Stimulated activated CD4-positive, alpha-beta T cell treated with anti-CD3 and anti-CD28 coated beads, Interleukin-4, amount 100 ng/mL, for 24 hours (primary cell): Measurements from ENCODE around the gene PTPRN2.
"Not testable (repeated sequence)": the region's sequence is repeated elsewhere in the genome, so short reads cannot be mapped to it uniquely, and the experiment has no call there.

Experiments
- DNase-seq: peaks from one replicate; pipeline ENCODE4 v3.0.0-alpha.2; 2020

The PTPRN2 gene

GRCh38 chr7:158410720-158411119, 176.9 kb downstream of the PTPRN2 start:
- DNase-seq = no peak

- DNase-seq = no peak
These were observed 177.8 kb downstream of the PTPRN2 start for GRCh38 chr7:158409816-158410330.

- DNase-seq = no peak
These were observed 178.5 kb downstream of the PTPRN2 start for GRCh38 chr7:158409120-158409519.

GRCh38 chr7:158408318-158408920, 179.2 kb downstream of the PTPRN2 start:
- DNase-seq = no peak

GRCh38 chr7:158407581-158408317, 179.9 kb downstream of the PTPRN2 start:
- DNase-seq = no peak

- DNase-seq = no peak
These were observed 180.8 kb downstream of the PTPRN2 start for GRCh38 chr7:158406801-158407200.

- DNase-seq = no peak
These were observed 181.3 kb downstream of the PTPRN2 start for GRCh38 chr7:158406364-158406763.

GRCh38 chr7:158405771-158406170, 181.9 kb downstream of the PTPRN2 start:
- DNase-seq = not testable (repeated sequence)

- DNase-seq = no peak
These were observed 182.3 kb downstream of the PTPRN2 start for GRCh38 chr7:158405324-158405723.

GRCh38 chr7:158404031-158404761, 183.4 kb downstream of the PTPRN2 start:
- no peak for DNase-seq

- no peak for DNase-seq
These were observed 184.4 kb downstream of the PTPRN2 start for GRCh38 chr7:158403013-158403821.

- no peak for DNase-seq
These were observed 185.2 kb downstream of the PTPRN2 start for GRCh38 chr7:158402471-158402870.

GRCh38 chr7:158401826-158402225, 185.8 kb downstream of the PTPRN2 start:
- no peak for DNase-seq

GRCh38 chr7:158401295-158401694, 186.3 kb downstream of the PTPRN2 start:
- no peak for DNase-seq

GRCh38 chr7:158400601-158401225, 186.9 kb downstream of the PTPRN2 start:
- DNase-seq = no peak

- no peak for DNase-seq
These were observed 187.9 kb downstream of the PTPRN2 start for GRCh38 chr7:158399762-158400161.

GRCh38 chr7:158398750-158399149, 188.9 kb downstream of the PTPRN2 start:
- no peak for DNase-seq

GRCh38 chr7:158397885-158398284, 189.7 kb downstream of the PTPRN2 start:
- no peak for DNase-seq

GRCh38 chr7:158396982-158397862, 190.4 kb downstream of the PTPRN2 start:
- DNase-seq = no peak

GRCh38 chr7:158396301-158396905, 191.2 kb downstream of the PTPRN2 start:
- no peak for DNase-seq

- no peak for DNase-seq
These were observed 191.8 kb downstream of the PTPRN2 start for GRCh38 chr7:158395780-158396278.
